ENCODE measurements around the gene SMCR8. TPM values are rescaled to one million over a fixed set of nuclear protein-coding genes. Genes with fewer than 3 reads are reported as not detected.
"Not testable (repeated sequence)": the region's sequence is repeated elsewhere in the genome, so short reads cannot be mapped to it uniquely, and the experiment has no call there.

The SMCR8 gene
- total and polyA plus RNA-seq, 2 of the 13 experiments (the other 11 are each of a cell fraction or from before 2014, with no cell fraction given), result 7.6 to 11.8 TPM

- in situ Hi-C loops (cut with HindIII; ENCODE audit: extremely low pct_ligation_motif_present, low pct_unique_long_range_greater_than_20kb) (no loop called here), intact Hi-C loops (cut with micrococcal nuclease; ENCODE audit: unreplicated experiment) (no loop called here)
- Histone ChIP-seq H4K20me1 (ENCODE audit: insufficient read depth, low read length) (no peaks in the 10 kb centered on the region), H3K79me2 (ENCODE audit: insufficient read depth, low read length) (no peaks in the 10 kb centered on the region), H3K4me1 (ENCODE audit: insufficient read depth, low read length) (no peaks in the 10 kb centered on the region), H3K4me3 (replicated peaks in 1 of 3; ENCODE audit: insufficient read depth in 1 of 3, low read depth in 2 of 3, low read length in 3 of 3) (no peak overlapping the region), H3K27me3 (ENCODE audit: control insufficient read depth in 1 of 2, insufficient read depth in 2 of 2, low read length in 2 of 2) (no peaks in the 10 kb centered on the region), H3K9me3 (ENCODE audit: low read length) (no peaks in the 10 kb centered on the region), H3K4me2 (ENCODE audit: low read depth, low read length) (no peak overlapping the region), H3K9ac (ENCODE audit: insufficient read depth, low read depth, low read length) (no peak overlapping the region), H3K36me3 (replicated peaks in 1 of 2; ENCODE audit: control insufficient read depth in 1 of 2, insufficient read depth in 2 of 2, low read length in 2 of 2) (peaks cover 25 to 57% of the 10 kb centered on the region in 2 experiments), H2AFZ (ENCODE audit: low read length) (no peak overlapping the region), H3K27ac (ENCODE audit: extremely low read length, insufficient read depth, low read length) (no peak overlapping the region)
- WGBS (ENCODE audit: low lambda C conversion rate), result 98% methylated on average over 8 of the region's 8 CpGs
- DNase-seq (ENCODE audit: low spot score), result no peak
- ChIA-PET POLR2A (no interaction called here), CTCF (ENCODE audit: low intra/inter-chr PET ratio, low total read pairs) (no interaction called here)
- BruUV-seq (replicated peaks), result no TSS peak
- TF ChIP-seq ZNF652 (CRISPR knock-in tag; IDR thresholded peaks at IDR 0.05; ENCODE audit: borderline replicate concordance, low read depth), result no peak
- FAIRE-seq, result no peak
- no peak for ATAC-seq
Measured at GRCh38 chr17:18300725-18301480, 14.2 kb upstream of the SMCR8 start.

GRCh38 chr17:18303206-18303605 is 11.9 kb upstream of the SMCR8 start:
- H3K27me3 ChIP-seq (ENCODE audit: control insufficient read depth in 1 of 2, insufficient read depth in 2 of 2, low read length in 2 of 2); H3K79me2 ChIP-seq (ENCODE audit: insufficient read depth, low read length); intact Hi-C loops (cut with micrococcal nuclease; ENCODE audit: unreplicated experiment); DNase-seq (ENCODE audit: low spot score); H3K27ac ChIP-seq (ENCODE audit: extremely low read length, insufficient read depth, low read length); H3K4me2 ChIP-seq (ENCODE audit: low read depth, low read length); CTCF ChIA-PET (ENCODE audit: low intra/inter-chr PET ratio, low total read pairs); in situ Hi-C loops (cut with HindIII; ENCODE audit: extremely low pct_ligation_motif_present, low pct_unique_long_range_greater_than_20kb); FAIRE-seq; H3K9ac ChIP-seq (ENCODE audit: insufficient read depth, low read depth, low read length); H2AFZ ChIP-seq (ENCODE audit: low read length); H3K4me3 ChIP-seq (replicated peaks in 1 of 3; ENCODE audit: insufficient read depth in 1 of 3, low read depth in 2 of 3, low read length in 3 of 3); H3K9me3 ChIP-seq (ENCODE audit: low read length); H4K20me1 ChIP-seq (ENCODE audit: insufficient read depth, low read length); BruUV-seq (replicated peaks); ATAC-seq; H3K4me1 ChIP-seq (ENCODE audit: insufficient read depth, low read length); POLR2A ChIA-PET: not testable (repeated sequence)
- 96% methylated on average over 13 of the region's 13 CpGs for WGBS (ENCODE audit: low lambda C conversion rate)
- peaks cover 34 to 69% of the 10 kb centered on the region in 2 experiments for H3K36me3 ChIP-seq (replicated peaks in 1 of 2; ENCODE audit: control insufficient read depth in 1 of 2, insufficient read depth in 2 of 2, low read length in 2 of 2)
